Uterus (tissue), 4 donors: Measurements from ENCODE around the gene FASTKD3. TPM values are rescaled to one million over a fixed set of nuclear protein-coding genes. Genes with fewer than 3 reads are reported as not detected.

ENCODE experiments used
- DNase-seq, 2 donors: peaks; one replicate each; pipeline ENCODE4 v3.0.0-alpha.2; 2019 to 2020
- H3K27ac ChIP-seq, 2 donors: fragments of 200-600 bp; sonication (generic); 1 replicate in 1 of 2; 2 replicates in 1 of 2; pipeline ENCODE4 v1.5.1; 2016 to 2018
- H3K27me3 ChIP-seq, 2 donors: fragments of 200-600 bp; sonication (generic); one replicate each; pipeline ENCODE4 v1.5.1; 2018 to 2019; ENCODE audit warnings: control low read depth in 1 of 2
- H3K36me3 ChIP-seq, 2 donors: fragments of 200-600 bp; sonication (generic); one replicate each; pipeline ENCODE4 v1.5.1; 2019; ENCODE audit warnings: control low read depth in 1 of 2
- H3K4me1 ChIP-seq, 2 donors: fragments of 200-600 bp; sonication (generic); one replicate each; pipeline ENCODE4 v1.5.1; 2018 to 2019; ENCODE audit warnings: control low read depth in 1 of 2
- H3K4me3 ChIP-seq, 2 donors: fragments of 200-600 bp; sonication (generic); 1 replicate in 1 of 2; 2 replicates in 1 of 2; pipeline ENCODE4 v1.5.1; 2018 to 2019; ENCODE audit warnings: mild to moderate bottlenecking in 1 of 2
- H3K9me3 ChIP-seq, 2 donors: fragments of 200-600 bp; sonication (generic); one replicate each; pipeline ENCODE4 v1.5.1; 2019; ENCODE audit warnings: control low read depth in 1 of 2
- POLR2A ChIP-seq, 2 donors: fragments of 450-650 bp; IDR thresholded peaks; one replicate each; pipeline ENCODE4 v1.6.1; 2016; ENCODE audit warnings: antibody characterized with exemption in 2 of 2, mild to moderate bottlenecking in 1 of 2, moderate library complexity in 1 of 2
- intact Hi-C: fragments of 100-400 bp; cut with DNase I; formaldehyde crosslinking; loops from one replicate; pipeline ENCODE4 v1.15.1; 2023; ENCODE audit warnings: low total_unique reads
- total RNA-seq, 4 donors: library from RNA; depleted of rRNA in 3 of 4; stranded (reverse); fragments of >200 nt in 3 of 4; gene quantifications; one replicate each; pipeline versions ENCODE4 v1.1.0 to v1.2.4, GENCODE V29; 2014 to 2023
- TF ChIP-seq, protein P1 (sequence below), 4 experiments: fragments of 200-600 bp in 2 of 4; fragments of 450-650 bp in 2 of 4; sonication (generic) in 2 of 4; IDR thresholded peaks; one replicate each; pipeline ENCODE4 v1.5.1; 2016 to 2019; ENCODE audit warnings: antibody characterized with exemption in 4 of 4, mild to moderate bottlenecking in 2 of 4, moderate library complexity in 1 of 4
- donor health status: DM: yes; HTN: yes; CAD: no.

FASTKD3 gene
- total RNA-seq, 4 donors from 2014 or later: 3.3 to 20.2 (median 8.7) TPM

DNA sequence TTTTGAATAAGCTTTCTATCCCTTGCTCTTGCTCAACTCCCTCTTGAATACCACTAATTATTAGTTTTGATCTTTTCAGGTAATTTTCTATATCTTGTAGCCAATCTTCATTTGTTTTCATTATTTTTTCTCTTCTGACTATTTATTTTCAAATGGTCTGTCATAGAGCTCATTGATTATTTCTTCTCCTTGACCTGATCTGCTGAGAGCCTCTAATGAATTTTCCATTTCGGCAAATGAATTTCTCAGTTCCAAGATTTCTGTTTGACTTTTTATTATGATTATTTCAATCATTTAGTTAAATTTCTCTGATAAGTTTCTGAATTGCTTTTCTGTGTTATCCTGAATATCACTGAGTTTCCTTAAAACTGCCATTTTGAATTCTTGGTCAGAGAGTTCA, 39.5 kb upstream of the FASTKD3 start:
- Histone ChIP-seq H3K27ac (no peak overlapping the region), H3K4me3 (no peak overlapping the region), H3K27me3 (no peaks in the 10 kb centered on the region), H3K36me3 (no peaks in the 10 kb centered on the region), H3K4me1 (no peaks in the 10 kb centered on the region), H3K9me3 (peaks cover 0 to 23% of the 10 kb centered on the region in 2 donors)
- DNase-seq: no peak
- TF ChIP-seq POLR2A (IDR thresholded peaks at IDR 0.05): no peak
- TF ChIP-seq, protein P1, sequence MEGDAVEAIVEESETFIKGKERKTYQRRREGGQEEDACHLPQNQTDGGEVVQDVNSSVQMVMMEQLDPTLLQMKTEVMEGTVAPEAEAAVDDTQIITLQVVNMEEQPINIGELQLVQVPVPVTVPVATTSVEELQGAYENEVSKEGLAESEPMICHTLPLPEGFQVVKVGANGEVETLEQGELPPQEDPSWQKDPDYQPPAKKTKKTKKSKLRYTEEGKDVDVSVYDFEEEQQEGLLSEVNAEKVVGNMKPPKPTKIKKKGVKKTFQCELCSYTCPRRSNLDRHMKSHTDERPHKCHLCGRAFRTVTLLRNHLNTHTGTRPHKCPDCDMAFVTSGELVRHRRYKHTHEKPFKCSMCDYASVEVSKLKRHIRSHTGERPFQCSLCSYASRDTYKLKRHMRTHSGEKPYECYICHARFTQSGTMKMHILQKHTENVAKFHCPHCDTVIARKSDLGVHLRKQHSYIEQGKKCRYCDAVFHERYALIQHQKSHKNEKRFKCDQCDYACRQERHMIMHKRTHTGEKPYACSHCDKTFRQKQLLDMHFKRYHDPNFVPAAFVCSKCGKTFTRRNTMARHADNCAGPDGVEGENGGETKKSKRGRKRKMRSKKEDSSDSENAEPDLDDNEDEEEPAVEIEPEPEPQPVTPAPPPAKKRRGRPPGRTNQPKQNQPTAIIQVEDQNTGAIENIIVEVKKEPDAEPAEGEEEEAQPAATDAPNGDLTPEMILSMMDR (IDR thresholded peaks at IDR 0.05): no peak
- intact Hi-C loops: no loop called here

GRCh38 chr5:7907612-7908011, 38.8 kb upstream of the FASTKD3 start:
- intact Hi-C loops: no loop called here
- no peaks in the 10 kb centered on the region for H3K36me3 ChIP-seq
- TF ChIP-seq POLR2A (IDR thresholded peaks at IDR 0.05): no peak
- TF ChIP-seq, protein P1 (IDR thresholded peaks at IDR 0.05): no peak
- no peaks in the 10 kb centered on the region for H3K4me1 ChIP-seq
- peaks cover 0 to 23% of the 10 kb centered on the region in 2 donors for H3K9me3 ChIP-seq
- no peak overlapping the region for H3K27ac ChIP-seq
- no peak for DNase-seq
- H3K4me3 ChIP-seq: no peak overlapping the region
- H3K27me3 ChIP-seq: no peaks in the 10 kb centered on the region

- TF ChIP-seq, protein P1 (IDR thresholded peaks at IDR 0.05): no peak
- intact Hi-C loops: no loop called here
Measured at GRCh38 chr5:7904170-7904569, 35.3 kb upstream of the FASTKD3 start.

GRCh38 chr5:7902666-7903625, 34.1 kb upstream of the FASTKD3 start:
- H3K27ac ChIP-seq: no peak overlapping the region
- intact Hi-C loops: no loop called here
- no peaks in the 10 kb centered on the region for H3K4me1 ChIP-seq
- TF ChIP-seq, protein P1 (IDR thresholded peaks at IDR 0.05): no peak
- TF ChIP-seq POLR2A (IDR thresholded peaks at IDR 0.05): no peak
- H3K4me3 ChIP-seq: no peak overlapping the region
- no peaks in the 10 kb centered on the region for H3K27me3 ChIP-seq
- no peaks in the 10 kb centered on the region for H3K36me3 ChIP-seq
- DNase-seq: no peak
- peaks cover 0 to 7% of the 10 kb centered on the region in 2 donors for H3K9me3 ChIP-seq

More at GRCh38 chr5:7904170-7904569, 35.3 kb upstream of the FASTKD3 start:
- H3K4me3 ChIP-seq: no peak overlapping the region
- H3K27me3 ChIP-seq: no peaks in the 10 kb centered on the region
- DNase-seq: no peak
- no peak overlapping the region for H3K27ac ChIP-seq
- no peaks in the 10 kb centered on the region for H3K36me3 ChIP-seq
- H3K9me3 ChIP-seq: peaks cover 0 to 15% of the 10 kb centered on the region in 2 donors
- no peaks in the 10 kb centered on the region for H3K4me1 ChIP-seq

- Histone ChIP-seq H3K27me3 (no peaks in the 10 kb centered on the region), H3K36me3 (no peaks in the 10 kb centered on the region), H3K4me1 (no peaks in the 10 kb centered on the region), H3K4me3 (no peak overlapping the region), H3K27ac (no peak overlapping the region), H3K9me3 (no peaks in the 10 kb centered on the region)
- TF ChIP-seq POLR2A (IDR thresholded peaks at IDR 0.05): no peak
- DNase-seq: no peak
- intact Hi-C loops: no loop called here
Measured at GRCh38 chr5:7902201-7902600, 33.4 kb upstream of the FASTKD3 start.
